Stimulated activated CD4-positive, alpha-beta T cell treated with anti-CD3 and anti-CD28 coated beads, Interleukin-1b, Interleukin-23, amount 100 ng/mL, for 48 hours (primary cell): ENCODE measurements around the gene NTN5.
"Not testable (repeated sequence)": the region's sequence is repeated elsewhere in the genome, so short reads cannot be mapped to it uniquely, and the experiment has no call there.

ENCODE experiments used
- DNase-seq: peaks from one replicate; pipeline ENCODE4 v3.0.0-alpha.2; 2020

Gene NTN5, protein sequence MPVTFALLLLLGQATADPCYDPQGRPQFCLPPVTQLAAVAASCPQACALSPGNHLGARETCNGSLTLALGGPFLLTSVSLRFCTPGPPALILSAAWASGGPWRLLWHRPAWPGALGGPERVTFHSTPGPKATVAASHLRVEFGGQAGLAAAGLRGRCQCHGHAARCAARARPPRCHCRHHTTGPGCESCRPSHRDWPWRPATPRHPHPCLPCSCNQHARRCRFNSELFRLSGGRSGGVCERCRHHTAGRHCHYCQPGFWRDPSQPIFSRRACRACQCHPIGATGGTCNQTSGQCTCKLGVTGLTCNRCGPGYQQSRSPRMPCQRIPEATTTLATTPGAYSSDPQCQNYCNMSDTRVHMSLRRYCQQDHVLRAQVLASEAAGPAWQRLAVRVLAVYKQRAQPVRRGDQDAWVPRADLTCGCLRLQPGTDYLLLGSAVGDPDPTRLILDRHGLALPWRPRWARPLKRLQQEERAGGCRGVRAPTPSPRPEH

DNA sequence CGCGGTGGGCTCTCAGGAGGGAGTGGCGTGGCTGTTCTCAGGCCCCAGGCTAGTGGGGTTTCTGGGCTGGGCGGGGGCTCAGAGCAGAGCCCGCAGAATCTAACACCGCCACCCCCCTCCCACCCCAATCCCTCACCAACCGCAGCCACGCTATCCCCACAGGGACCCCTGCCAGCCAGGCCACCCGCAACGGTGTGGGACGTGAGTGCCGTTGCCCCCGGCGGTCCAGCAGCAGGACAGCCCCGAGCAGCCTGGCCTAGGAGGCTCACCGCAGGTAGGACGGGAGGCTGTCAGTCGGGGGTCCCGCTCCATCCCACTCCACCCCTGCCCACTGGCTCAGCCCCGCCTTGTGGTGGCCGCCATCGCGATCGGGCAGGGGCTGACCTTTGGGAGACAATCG lies at the start of gene NTN5:
Gene NTN5 (minus strand): TSS at position 24 of the 400 bp plus-strand sequence. CDS start 2,031 bp downstream, outside the sequence.
- no peak for DNase-seq

DNA sequence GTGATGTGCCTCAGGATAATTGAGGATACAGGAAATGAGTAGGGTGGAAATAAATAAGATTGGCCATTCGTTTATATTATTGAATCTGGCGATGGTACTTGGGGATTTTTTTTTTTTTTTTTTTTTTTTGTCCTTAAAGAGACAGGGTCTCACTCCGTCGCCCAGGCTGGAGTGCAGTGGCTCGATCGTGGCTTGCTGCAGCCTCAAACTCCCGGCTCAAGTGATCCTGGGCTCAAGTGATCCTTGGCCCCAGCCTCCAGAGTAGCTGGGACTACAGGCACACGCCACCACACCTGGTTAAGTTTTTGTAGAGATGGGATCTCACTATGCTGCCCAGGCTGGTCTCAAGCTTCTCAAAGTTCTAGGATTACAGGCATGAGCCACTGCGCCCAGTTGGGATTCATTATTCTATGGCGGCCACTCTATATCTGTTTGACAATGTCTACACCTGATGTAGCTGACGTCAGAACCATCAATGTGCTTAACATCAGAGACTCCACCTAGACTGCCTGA lies 49.4 kb upstream of the NTN5 start:
- no peak for DNase-seq

DNA sequence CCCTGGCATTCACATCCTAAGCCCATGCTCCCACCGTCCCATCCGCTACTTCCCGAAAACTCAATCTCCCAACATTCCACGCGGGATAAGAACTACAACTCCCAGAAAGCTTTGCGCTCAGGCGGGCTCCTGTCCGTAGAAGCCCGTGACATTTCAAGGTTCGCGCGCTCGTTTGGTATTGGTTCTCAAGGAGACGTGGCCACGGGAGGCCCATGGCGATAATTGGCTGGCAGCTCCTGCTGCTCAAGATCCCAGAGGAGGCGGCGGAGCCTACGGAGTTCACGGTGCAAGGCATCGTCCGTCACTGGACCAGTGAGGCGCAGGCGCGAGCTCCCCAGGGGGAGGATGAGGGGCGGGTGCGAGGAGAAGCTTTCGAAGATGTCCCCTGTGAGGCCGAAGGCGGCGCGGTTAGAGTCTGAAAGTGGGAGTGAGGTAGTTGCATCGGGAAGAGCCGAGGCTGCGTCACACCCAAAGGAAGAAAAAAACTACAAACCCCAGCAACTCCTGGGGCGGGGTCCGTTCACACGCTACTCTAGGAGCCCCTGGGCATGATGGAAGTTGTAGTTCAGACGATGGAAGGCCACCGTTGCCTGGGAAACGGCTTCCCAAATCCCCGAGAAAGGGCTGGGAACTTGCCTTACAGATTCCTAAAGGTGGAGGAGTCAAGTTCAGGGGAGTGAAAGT lies 47.9 kb upstream of the NTN5 start:
- DNase-seq = peak; percentile 95

DNA sequence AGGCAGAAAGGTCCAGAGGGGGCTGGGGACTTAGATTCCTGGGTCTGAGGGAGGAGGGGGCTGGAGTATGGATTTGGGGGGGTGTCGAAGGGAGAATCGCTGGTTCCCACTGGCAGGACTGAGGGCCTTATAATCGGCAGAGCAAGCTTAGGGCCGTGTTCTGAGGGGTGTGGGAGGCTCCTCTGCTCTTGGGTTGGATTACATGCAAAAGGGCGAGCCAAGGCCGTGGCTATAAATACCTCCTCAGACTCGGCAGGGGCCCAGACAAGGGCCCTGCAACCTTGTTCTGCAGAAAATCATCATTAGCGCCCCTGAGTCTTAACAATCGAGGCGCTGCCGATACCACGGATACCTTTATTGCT lies 47.4 kb upstream of the NTN5 start:
- no peak for DNase-seq

DNA sequence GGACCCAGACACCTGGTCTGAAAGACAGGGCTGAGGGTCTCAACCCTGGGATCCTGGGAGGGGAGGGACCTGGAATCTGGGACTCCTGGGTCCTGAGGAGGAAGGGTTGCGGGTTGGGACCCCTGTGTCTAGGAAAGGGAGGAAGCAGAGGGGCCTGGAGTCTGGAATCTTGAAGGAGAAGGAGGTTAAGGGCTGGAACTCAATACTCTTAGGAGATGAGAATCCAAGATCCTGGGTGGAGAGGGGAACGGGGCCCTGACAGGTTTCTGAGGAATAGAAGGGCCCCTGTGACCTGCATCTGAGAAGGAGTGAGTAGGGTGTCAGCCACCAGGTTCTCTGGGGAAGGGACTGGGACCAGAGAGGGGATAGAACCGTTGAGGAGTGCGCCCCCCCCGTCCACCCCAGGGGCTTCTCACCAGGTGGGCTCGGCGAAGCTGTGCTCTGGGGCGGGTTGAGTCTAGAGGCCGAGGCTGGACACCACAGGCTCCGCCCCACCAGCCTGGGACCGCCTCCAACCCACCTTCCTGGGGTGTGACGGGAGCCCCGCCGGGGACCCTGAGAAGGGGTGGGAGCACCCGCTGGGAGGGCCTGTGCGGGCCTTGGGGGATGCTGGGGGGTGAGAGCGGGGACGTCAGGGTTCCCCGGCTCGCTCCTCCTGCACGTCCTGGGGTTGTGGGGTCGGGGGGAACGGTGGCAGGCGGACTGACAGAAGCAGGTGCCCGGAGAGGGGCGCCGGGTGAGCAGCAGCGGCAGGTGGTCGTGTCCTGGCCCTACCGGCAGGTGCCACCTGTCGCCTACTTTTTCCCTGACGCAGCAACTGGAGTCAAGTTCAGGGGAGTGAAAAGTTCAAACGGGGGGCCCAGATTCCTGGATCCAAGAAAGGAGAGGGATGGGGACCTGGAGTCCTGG lies 46.7 kb upstream of the NTN5 start, which contains the start of gene MAMSTR:
Gene MAMSTR (minus strand): TSS at position 463 of the 909 bp plus-strand sequence. CDS start 694 bp downstream, outside the sequence.
- DNase-seq = no peak

DNA sequence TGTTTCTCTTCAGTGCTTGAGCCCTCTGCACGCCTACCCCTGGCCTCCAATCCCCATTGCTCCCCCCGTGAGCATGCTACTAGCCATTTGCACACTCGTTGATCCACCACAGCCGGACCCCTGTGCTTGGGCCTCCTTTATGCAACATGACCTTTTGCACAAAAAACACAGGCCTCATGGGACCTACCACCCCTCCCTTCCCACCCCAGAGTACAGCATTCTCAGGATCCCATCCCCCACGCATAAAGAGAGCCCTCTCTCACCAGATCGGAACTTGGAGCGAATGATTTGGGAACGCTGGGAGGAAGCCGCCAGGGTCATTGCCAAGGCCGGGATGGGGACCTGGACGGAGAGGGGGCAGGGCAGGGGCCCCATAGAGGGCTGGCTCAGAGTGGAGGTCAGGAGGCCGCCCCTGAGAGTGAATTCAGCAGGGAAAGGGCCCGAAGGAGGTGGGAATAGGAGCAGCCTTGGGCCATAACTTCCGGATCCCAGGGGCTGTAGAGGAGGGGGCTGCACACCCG lies 46.0 kb upstream of the NTN5 start:
- DNase-seq = no peak

DNA sequence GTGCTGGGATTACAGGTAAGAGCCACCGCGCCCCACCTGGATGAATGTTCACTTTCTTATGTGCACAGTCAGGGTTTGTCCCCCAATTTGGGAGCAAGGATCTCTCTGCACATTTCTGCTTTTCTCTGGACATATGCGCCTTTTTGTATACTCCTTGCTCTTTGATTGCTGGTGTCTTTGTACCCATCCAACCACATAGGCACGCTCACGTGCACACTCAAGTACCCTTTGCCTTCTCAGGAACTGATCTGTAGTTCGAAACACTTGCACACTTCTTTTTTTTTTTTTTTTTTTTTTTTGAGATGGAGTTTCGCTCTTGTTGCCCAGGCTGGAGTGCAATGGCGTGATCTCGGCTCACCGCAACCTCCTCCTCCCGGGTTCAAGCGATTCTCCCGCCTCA lies 45.3 kb upstream of the NTN5 start:
- DNase-seq = not testable (repeated sequence)

DNA sequence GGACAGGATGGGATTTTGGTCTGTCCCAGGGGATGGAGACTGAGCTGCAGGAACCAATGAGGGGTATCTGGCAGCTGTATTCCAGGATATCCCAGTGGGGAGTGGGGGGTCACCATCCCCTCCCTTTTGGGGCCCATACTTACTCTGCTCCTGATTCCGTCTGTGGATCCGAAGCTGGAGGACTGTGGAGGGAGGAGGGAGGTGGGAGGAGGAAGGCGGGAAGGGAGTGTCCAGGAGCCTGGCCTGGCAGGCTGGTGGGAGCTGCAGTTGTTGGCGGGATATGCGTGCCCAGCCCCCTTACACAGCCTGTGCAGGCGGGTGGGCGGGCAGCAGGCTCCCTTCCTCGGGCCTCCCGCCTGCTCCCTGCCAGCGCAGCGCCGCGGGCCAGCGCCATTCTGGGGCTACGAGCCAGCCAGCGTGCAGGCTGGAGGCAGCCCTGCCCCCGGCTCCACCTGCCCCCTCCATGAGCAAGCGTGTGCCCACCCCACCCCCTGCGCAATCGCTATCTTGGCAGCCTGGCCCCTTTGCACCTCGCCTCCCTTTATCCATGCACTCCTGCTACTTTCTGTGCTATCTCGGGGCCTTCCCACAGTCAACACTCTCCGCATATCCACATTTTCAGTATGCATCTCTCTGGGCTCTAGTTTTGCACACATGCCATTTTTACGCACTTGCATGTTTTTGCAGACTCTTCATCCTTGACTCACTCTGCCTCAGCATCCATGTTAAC lies 43.9 kb upstream of the NTN5 start:
- DNase-seq = no peak

DNA sequence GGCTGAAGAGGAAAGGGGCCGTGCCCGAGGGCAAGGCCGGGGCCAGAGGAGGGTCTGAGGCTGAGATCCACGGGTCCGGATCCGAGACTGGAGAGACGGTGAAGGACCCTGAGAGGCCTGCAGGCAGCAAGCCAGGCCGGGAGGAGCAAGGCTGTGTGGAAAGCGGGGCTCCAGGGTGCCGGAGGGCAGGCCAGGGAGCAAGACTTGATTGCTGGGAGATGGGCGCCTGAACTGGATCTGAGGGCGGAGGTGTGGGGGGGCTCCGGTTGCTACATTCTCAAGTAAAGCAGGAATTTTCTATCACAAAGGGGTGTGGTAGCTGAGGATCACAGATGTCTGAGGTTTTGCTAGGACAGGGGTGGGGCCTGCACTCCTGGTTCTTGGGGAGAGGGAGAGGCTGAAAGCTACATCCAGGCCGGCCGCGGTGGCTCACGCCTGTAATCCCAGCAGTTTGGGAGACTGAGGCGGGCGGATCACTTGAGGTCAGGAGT lies 42.9 kb upstream of the NTN5 start:
- no peak for DNase-seq

DNA sequence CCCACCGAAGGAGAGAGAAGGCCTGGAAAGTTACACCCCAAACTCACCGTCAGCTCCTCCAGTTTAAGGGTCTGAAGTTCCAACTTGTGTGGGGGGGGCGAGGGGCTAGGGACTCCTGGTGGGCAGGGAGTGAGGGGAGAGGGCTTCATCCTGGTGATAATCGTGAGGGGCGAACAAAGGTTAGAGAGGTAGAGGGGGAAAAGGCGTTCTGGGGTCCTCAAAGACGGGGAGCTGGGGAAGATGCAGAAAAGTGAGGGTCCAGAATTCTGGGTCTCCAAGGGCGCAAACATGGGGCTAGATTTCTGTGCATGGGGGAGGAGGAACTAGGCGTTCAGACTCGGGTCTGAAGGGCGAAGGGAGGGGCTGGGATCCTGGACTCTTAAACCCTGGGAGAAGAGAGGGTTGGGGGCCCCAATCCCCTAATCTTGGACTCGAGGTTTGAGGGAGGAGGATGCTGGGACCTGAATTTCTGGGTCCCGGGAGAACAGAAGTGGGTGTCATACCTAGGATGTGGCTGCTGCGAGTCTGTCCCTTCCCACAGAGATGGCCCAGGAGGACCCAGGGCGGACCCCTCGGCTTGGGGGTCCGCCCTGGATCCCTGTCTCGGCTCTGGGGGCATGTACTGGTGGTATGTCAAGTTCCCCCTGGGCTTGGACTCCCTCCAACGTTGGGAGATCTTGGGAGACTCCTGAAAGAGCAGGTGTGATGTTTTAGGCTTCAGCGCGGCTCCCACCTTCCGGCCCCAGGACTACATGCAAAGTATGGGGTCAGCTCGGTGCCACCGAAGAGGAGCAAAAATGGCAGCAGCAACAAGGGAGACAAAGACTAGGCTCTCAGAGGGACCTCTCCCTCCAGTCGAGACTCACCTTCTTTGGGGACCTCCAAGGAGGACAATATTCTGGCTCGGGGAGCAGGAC lies 42.2 kb upstream of the NTN5 start:
- DNase-seq = no peak

DNA sequence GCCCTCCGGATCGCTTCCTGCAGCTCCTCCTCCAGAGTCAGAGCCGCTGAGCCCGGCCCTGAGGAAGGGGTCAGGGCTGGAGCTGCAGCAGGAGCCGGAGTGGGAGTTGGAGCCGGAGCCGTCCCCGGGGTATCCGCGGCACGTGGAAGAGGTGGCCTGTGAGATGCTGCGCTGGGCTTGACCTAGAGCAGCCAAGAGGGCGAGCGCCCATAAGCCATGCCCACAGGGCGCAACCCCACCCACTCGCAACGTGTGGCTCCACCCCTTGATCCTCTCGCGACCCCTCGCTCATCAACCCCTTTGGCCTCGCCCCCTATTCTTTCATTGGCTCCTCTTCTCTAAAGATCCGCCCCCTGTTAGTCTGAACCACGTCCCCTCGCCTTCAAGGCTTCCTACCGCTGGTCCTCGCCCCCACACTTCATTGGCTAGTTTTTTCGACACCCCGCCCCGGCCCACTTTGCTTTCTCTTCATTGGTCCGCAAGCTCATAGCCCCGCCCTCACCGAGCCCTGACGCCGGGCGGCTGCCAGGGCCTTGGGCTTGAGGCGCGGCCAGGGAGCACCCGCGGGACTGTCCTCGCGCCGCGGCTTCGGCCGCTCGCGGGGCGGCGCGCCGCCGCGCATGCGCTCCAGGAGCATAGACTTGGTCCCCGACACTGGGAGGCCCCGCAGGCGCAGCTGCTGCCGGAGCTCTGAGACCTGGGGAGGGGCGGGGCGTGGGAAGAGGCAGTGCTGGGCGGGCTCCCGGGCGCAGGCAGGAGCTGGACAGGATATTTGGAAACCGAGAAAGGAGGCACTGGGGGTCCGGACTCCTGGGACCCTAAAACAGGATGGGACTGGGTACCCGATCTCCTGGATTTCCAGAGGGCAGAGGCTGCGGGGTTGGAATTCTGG lies 41.3 kb upstream of the NTN5 start:
- DNase-seq = peak; percentile 99

DNA sequence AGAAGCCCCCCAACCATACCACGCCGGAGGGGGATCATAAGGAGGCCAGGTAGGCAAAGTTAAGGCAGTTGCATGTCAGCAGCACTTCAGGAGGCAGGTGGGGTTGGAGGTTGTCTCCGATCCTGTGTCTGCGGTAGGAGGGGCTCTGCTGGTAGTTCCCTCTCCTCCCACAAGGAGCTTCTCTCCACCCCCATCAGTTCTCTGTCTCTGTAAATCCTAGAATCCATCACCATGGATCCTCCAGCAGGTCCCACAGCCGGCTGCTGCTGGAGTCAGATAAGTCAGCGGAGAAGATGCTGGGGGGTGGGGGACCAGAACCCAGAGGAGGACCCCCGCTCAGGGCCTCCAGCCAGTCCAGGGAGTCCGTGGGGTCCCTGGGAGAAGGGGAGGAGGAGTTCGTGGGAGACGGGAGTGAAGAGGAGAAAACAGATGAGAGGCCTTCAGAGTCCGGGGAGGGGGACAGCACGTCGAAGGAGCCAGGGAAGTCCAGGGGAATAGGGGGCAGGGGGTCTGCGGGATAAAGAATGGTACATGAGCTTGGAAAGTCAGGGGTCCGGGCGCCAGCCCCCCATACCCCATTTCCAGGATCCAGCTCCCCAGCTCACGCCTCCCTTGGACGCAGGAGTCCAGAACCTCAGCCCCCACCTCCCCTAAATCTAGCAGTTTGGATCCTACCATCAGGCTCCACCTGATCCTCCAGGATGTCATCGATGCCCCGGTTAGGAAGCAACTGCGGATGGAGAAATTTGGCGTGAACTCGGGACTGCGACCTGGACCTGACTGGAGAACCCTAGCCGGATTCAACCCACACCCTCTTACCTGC lies 40.4 kb upstream of the NTN5 start:
- no peak for DNase-seq

DNA sequence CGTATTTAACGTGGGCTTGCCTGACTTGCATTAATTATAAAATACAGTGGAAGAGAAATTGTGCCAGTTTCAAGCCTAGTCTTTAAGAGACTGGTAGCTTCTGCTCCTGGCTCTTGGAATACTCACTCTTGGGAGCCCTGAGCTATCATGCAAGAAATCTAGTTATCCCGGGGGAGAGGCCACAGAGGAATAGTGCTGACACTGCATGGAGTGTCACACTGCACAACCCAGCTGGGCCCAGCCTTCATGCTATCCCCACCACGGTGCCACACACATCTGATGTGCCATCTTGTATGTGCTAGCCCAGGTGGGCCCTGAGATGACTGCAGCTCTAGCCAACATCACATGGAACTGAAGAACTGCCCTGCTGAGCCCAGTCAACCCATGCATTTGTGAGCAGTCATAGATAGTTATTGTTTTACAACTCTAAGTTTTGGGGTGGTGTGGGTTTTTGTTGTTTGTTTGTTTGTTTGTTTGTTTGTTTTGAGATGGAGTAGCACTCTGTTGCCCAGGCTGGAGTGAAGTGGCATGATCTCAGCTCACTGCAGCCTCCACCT lies 38.4 kb upstream of the NTN5 start:
- no peak for DNase-seq

DNA sequence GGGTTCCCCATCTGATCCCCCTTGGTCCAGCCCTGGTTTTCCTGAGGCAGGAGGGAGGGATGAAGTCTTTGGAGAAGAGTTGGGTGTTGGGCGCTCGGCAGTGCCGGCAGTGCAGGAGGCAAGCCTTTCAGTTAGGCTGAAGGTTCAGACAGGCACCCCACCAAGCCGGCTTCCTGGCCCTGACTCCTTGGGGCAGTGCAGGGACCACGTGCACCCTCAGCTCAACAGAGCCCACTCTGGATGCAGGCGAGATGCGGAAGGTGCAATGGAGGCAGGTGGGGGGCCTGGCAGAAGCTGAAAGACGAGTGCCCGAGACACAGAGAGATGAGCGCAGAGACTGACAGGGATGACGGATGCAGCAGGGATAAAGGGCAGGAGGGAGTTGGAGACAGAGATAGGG lies 35.7 kb upstream of the NTN5 start:
- DNase-seq = no peak

DNA sequence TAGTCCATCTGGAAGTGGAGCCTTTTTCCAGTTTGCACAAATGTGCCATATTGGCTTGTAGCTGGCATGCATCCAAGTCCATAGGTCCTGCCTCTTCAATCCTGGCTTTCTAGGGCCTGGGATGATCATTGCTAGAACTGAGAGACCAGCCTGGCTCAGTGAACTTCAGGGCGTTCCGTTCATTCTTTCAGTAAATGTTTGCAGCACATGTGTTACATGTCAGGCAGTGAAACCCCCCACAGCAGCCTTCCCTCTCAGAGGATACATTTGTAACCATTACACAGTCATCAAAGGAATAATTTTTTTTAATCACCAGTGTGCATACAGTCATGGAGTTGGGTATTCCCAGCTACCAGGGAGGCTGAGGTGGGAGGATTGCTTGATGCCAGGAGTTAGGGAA lies 32.6 kb upstream of the NTN5 start:
- DNase-seq = no peak

DNA sequence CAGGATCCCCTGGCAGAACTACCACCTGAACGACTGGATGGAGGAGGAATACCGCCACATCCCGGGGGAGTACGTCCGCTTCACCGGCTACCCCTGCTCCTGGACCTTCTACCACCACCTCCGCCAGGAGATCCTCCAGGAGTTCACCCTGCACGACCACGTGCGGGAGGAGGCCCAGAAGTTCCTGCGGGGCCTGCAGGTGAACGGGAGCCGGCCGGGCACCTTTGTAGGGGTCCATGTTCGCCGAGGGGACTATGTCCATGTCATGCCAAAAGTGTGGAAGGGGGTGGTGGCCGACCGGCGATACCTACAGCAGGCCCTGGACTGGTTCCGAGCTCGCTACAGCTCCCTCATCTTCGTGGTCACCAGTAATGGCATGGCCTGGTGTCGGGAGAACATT lies 30.5 kb upstream of the NTN5 start:
- no peak for DNase-seq

DNA sequence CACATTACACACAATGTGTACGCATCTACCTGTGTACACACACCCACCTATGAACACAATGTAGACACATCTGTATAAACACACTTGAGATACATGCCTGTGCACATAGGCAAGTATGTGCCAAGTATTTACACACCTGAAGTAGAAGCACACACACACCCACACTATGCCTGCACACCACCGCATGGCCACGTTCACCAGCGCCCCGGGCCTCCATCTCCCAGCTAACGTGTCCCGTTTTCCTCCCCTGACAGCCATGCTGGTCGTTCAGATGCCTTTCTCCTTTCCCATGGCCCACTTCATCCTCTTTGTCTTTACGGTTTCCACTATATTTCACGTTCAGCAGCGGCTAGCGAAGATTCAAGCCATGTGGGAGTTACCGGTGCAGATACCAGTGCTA lies 29.9 kb upstream of the NTN5 start:
- no peak for DNase-seq

DNA sequence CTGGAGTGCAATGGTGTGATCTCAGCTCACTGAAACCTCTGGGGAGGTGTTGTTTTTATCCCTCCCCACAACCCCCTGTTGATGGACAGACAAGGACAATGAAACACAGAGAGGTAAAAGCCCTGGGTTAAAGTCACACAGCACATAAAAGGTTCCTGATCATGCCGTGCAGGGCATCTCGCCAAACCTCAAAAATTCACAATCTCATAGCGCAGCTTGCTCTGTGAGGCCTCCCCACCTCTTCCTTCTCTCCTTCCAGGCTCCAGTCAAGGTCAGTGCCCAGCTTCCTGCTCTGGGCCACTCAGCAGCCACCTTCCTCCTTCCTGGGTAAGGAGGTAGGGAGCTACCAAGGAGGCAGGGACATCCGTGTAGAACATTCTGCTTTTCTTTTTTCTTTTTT lies 25.2 kb upstream of the NTN5 start:
- no peak for DNase-seq
